Cerebellar nuclear complex (tissue), 1 donor: ENCODE measurements around the gene ABCF2.

Source experiments
- DNase-seq, 2 experiments: peaks; one replicate each; lab custom pipeline; 2025; lab: John Stamatoyannopoulos, UW

ABCF2 gene

GRCh38 chr7:151252961-151253711 lies 26.1 kb upstream of the ABCF2 start:
- DNase-seq: no peak

GRCh38 chr7:151252561-151252835 lies 25.5 kb upstream of the ABCF2 start:
- DNase-seq: no peak

- DNase-seq: no peak
Observed at GRCh38 chr7:151251689-151252560, 24.9 kb upstream of the ABCF2 start.

- no peak for DNase-seq
Observed at GRCh38 chr7:151251328-151251688, 24.3 kb upstream of the ABCF2 start.

- no peak for DNase-seq
Observed at GRCh38 chr7:151250181-151251132, 23.5 kb upstream of the ABCF2 start.

GRCh38 chr7:151249732-151250072 lies 22.7 kb upstream of the ABCF2 start:
- DNase-seq: no peak

GRCh38 chr7:151249034-151249731 lies 22.2 kb upstream of the ABCF2 start:
- DNase-seq: no peak

- no peak for DNase-seq
Observed at GRCh38 chr7:151248346-151249033, 21.5 kb upstream of the ABCF2 start, which contains the start of gene SMARCD3. SMARCD3 (minus strand) TSS chr7:151248694; CDS start chr7:151248562, 132 bp downstream.

GRCh38 chr7:151247611-151248345 lies 20.8 kb upstream of the ABCF2 start:
- no peak for DNase-seq

GRCh38 chr7:151246851-151247580 lies 20.0 kb upstream of the ABCF2 start:
- DNase-seq: no peak

- no peak for DNase-seq
Observed at GRCh38 chr7:151246102-151246850, 19.3 kb upstream of the ABCF2 start.

- no peak for DNase-seq
Observed at GRCh38 chr7:151245360-151246101, 18.5 kb upstream of the ABCF2 start.

- no peak for DNase-seq
Observed at GRCh38 chr7:151244841-151245346, 17.9 kb upstream of the ABCF2 start.

- DNase-seq: no peak
Observed at GRCh38 chr7:151244196-151244840, 17.3 kb upstream of the ABCF2 start.

- no peak for DNase-seq
Observed at GRCh38 chr7:151243408-151244195, 16.6 kb upstream of the ABCF2 start.

- DNase-seq: no peak
Observed at GRCh38 chr7:151243045-151243349, 16.0 kb upstream of the ABCF2 start.
